DOHH2 (cell line): ENCODE data around the gene ADGRF3.

Source experiments
- CTCF ChIP-seq: fragments of 200-600 bp; sonication (generic); IDR thresholded peaks from one replicate; pipeline ENCODE4 v1.5.1; 2014; ENCODE audit warnings: antibody characterized with exemption, mild to moderate bottlenecking, low read depth, low read length; ENCODE audit not compliant: poor library complexity, severe bottlenecking
- EZH2phosphoT487 ChIP-seq: fragments of 200-600 bp; sonication (generic); IDR thresholded peaks from 2 replicates; pipeline ENCODE4 v1.6.1; 2017; ENCODE audit warnings: borderline replicate concordance, mild to moderate bottlenecking, antibody characterized with exemption, low read length, moderate library complexity, mixed read lengths

- TF ChIP-seq CTCF: no peak
- TF ChIP-seq EZH2phosphoT487: no peak
Measured at GRCh38 chr2:26349690-26350089, 3.1 kb upstream of the ADGRF3 start.
